Measurements from ENCODE around the gene CHCHD10. TPM values are rescaled to one million over a fixed set of nuclear protein-coding genes. Genes with fewer than 3 reads are reported as not detected.

Gene CHCHD10
- total and polyA plus RNA-seq, 2 of the 8 experiments (the other 6 are each of a cell fraction or from before 2014, with no cell fraction given): 58.3 to 94.5 TPM

GRCh38 chr22:23782703-23783102, 14.9 kb upstream of the CHCHD10 start (continued):
- no peak for TF ChIP-seq SP1 (IDR thresholded peaks at IDR 0.05; ENCODE audit: low read depth, low read length)
